GM12874 (cell line): Measurements from ENCODE around the gene MTURN.

Experiments
- CTCF ChIP-seq: IDR thresholded peaks from 2 replicates; pipeline ENCODE4 v1.5.1; 2011; ENCODE audit warnings: low read depth, mild to moderate bottlenecking, control low read depth, low read length, moderate library complexity; ENCODE audit not compliant: insufficient read depth

MTURN gene

GRCh38 chr7:30146127-30146612 lies 11.4 kb downstream of the MTURN start:
- no peak for TF ChIP-seq CTCF

GRCh38 chr7:30147223-30147622 lies 12.4 kb downstream of the MTURN start:
- TF ChIP-seq CTCF, result no peak

DNA sequence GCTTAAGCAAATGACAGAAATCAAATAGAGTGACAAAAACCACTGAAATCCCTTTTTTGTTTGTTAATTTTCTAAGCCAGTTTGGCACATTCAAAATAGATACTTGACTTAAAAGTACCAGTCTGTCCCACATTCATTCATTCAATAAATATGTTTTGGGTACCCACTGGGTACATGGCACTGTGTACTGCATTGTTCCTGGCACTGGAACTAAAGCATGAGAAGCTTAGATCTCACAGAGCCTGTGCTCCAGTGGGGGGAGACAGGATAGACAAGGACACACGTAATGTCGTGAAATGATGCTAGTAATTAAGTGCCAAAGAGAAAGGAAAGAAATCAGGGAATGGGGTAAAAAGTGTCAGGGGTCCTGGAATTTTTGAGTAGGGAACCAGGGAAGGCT lies 13.0 kb downstream of the MTURN start:
- TF ChIP-seq CTCF, result no peak

DNA sequence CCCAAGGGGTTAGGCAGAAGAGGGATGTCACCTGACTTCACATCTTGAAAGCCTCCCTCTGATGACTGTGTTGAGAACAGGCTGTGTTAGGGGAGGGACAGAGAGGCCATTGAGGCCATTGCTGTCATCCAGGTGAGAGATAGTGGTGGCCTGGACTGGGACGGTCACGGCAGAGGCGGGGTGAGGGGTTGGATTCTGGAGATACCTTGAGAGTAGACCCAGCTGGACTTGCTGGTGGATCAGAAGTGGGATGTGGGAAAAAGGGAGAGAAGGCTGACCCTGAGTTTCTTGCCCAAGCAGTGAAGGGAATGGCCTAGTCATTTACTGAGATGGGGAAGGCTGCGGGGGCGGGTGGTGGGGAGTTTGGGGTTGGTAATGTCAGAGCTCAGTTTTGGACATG lies 13.6 kb downstream of the MTURN start:
- TF ChIP-seq CTCF, result no peak

DNA sequence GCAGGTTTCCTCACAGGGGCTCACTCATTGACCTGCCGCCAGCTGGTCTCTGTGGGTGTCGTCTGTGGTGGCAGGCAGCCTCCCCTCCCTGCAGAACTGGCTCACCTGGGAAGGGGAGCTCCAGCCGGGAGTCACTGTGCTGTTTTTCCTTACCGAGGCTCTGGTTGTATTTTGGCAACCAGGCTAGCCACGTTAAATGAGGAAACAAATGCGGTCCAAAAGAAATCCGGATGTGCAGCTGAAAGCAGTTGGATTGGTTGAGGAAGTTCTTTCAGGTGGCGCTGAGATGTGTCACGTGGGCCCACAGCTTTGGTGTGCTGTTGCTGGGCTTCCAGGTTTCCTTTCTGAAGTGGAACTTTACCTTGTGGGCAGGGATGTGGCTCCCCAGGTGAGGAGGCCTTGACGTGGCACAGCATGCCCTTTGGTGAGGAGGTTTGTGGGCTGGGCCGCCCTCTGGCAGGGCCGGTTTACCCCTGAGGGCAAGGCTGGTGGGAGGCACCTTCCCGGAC lies 14.2 kb downstream of the MTURN start:
- TF ChIP-seq CTCF, result no peak

- TF ChIP-seq CTCF, result no peak
Observed at GRCh38 chr7:30149640-30150272, 15.0 kb downstream of the MTURN start.

- TF ChIP-seq CTCF, result no peak
Observed at GRCh38 chr7:30150711-30151110, 15.9 kb downstream of the MTURN start.

DNA sequence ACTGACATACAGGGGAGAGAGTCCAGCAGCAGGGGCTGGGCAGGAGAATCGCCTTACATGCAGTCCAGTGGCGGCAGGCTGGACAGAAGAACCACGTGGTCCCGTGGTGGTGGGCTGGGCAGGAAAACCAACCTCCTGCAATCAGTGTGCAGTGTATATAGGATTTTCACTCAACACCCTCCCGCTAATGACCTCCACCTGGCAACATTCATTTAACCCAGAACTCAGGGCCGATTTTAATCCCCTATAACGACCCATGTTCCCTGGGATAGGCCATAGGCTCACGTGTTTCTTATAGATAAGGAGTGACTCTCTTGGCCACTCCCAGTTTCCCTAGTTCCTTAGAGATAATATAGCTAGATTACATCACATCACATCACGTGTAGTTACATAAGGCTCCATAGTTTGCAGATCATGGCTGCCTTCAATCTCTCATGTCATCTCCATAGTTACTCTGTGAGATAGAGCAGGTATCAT lies 19.4 kb downstream of the MTURN start:
- TF ChIP-seq CTCF, result no peak
